ENCODE results near the gene ITIH2. TPM values are rescaled to one million over a fixed set of nuclear protein-coding genes. Genes with fewer than 3 reads are reported as not detected.

The ITIH2 gene
- total RNA-seq, 2 donors from 2014 or later, result not detected

Other genes with a start within 250 kb of the ITIH2 start
- gene ITIH5, start 36.4 kb upstream of the ITIH2 start, total RNA-seq, result not detected
- 10 to 100 TPM; 16.3 to 16.7 TPM for gene KIN, start 84.7 kb downstream of the ITIH2 start, total RNA-seq
- 100 to 1,000 TPM; 241 to 287 TPM for gene ATP5F1C, start 84.9 kb downstream of the ITIH2 start, total RNA-seq
- 10 to 100 TPM; 16.5 to 19.3 TPM for gene TAF3, start 115.2 kb downstream of the ITIH2 start, total RNA-seq

Data from activated T-cell treated with anti-CD3 and anti-CD28 coated beads, Interleukin-2, amount 50 U/mL, for 72 hours (primary cell).